HepG2 (cell line): ENCODE measurements around the gene SPSB2. TPM values are rescaled to one million over a fixed set of nuclear protein-coding genes. Genes with fewer than 3 reads are reported as not detected.

Experiments
- ATAC-seq: fragments of 200-7000 bp; cut with Tn5 transposase; 3 replicates; pipeline ENCODE4 v1.9.1; 2020; ENCODE audit warnings: mild to moderate bottlenecking, moderate library complexity
- BruUV-seq: library from RNA; stranded (reverse); fragments of 400-500 nt; replicated peaks from 2 replicates; lab custom pipeline; 2021; lab: Mats Ljungman, UMichigan
- CTCF ChIA-PET: fragments of 300-600 bp; formaldehyde crosslinking; extraction: SDS; loops from one replicate; lab custom pipeline; 2021; ENCODE audit warnings: low total read pairs, inconsistent platforms, low intra/inter-chr PET ratio; lab: Yijun Ruan, JAX
- POLR2A ChIA-PET: fragments of 350-600 bp; sonication (Branson Sonifier 250); formaldehyde crosslinking; loops from one replicate; lab custom pipeline; 2020; ENCODE audit warnings: antibody characterized with exemption, inconsistent platforms; lab: Yijun Ruan, JAX
- DNase-seq: peaks from one replicate; pipeline ENCODE4 v3.0.0-alpha.2; 2015; ENCODE audit warnings: low spot score
- FAIRE-seq: peaks from 3 replicates; lab custom pipeline; 2011; peaks lifted over from hg19 to GRCh38; lab: Jason Lieb, UNC
- H2AFZ ChIP-seq: one replicate; pipeline ENCODE4 v1.6.1; 2011; ENCODE audit warnings: low read length, inconsistent platforms
- H3K27ac ChIP-seq: fragments of 300-600 bp; 3 replicates; pipeline ENCODE4 v1.8.0; 2011; ENCODE audit warnings: mixed run types, mild to moderate bottlenecking, mixed read lengths, low read length, inconsistent platforms; ENCODE audit not compliant: insufficient read depth; ENCODE audit errors: extremely low read length
- H3K27me3 ChIP-seq, 2 experiments: fragments of 200-600 bp in 1 of 2; 2 replicates in 1 of 2; 3 replicates in 1 of 2; pipeline versions ENCODE4 v1.6.0 to v1.8.0; 2011; ENCODE audit warnings: low read length in 2 of 2, mild to moderate bottlenecking in 2 of 2, moderate library complexity in 2 of 2, inconsistent platforms in 1 of 2; ENCODE audit not compliant: insufficient read depth in 2 of 2, control insufficient read depth in 1 of 2
- H3K36me3 ChIP-seq, 2 experiments: fragments of 200-600 bp in 1 of 2; replicated peaks in 1 of 2; 2 replicates in 1 of 2; 3 replicates in 1 of 2; pipeline versions ENCODE4 v1.5.1 to v1.8.0; 2011; ENCODE audit warnings: low read length in 2 of 2, inconsistent platforms in 1 of 2; ENCODE audit not compliant: insufficient read depth in 2 of 2, control insufficient read depth in 1 of 2
- H3K4me1 ChIP-seq: 2 replicates; pipeline ENCODE4 v1.5.1; 2012; ENCODE audit warnings: low read length, inconsistent platforms; ENCODE audit not compliant: insufficient read depth
- H3K4me2 ChIP-seq: 2 replicates; pipeline ENCODE4 v1.6.0; 2011; ENCODE audit warnings: low read depth, low read length, inconsistent platforms
- H3K4me3 ChIP-seq, 3 experiments: fragments of 200-600 bp in 1 of 3; sonication (generic), shearing (Covaris generic) in 1 of 3; replicated peaks in 1 of 3; 2 replicates each; pipeline ENCODE4 v1.5.1; 2011 to 2016; ENCODE audit warnings: low read length in 3 of 3, inconsistent platforms in 2 of 3, low read depth in 2 of 3, mild to moderate bottlenecking in 2 of 3, control low read depth in 1 of 3, mixed read lengths in 1 of 3; ENCODE audit not compliant: insufficient read depth in 1 of 3
- H3K79me2 ChIP-seq: one replicate; pipeline ENCODE4 v1.6.1; 2011; ENCODE audit warnings: low read length, inconsistent platforms; ENCODE audit not compliant: insufficient read depth
- H3K9ac ChIP-seq: 2 replicates; pipeline ENCODE4 v1.6.0; 2011; ENCODE audit warnings: mild to moderate bottlenecking, low read depth, low read length, inconsistent platforms; ENCODE audit not compliant: insufficient read depth
- H3K9me3 ChIP-seq: 2 replicates; pipeline ENCODE4 v1.5.1; 2012; ENCODE audit warnings: mild to moderate bottlenecking, low read length
- H4K20me1 ChIP-seq: 2 replicates; pipeline ENCODE4 v1.6.0; 2011; ENCODE audit warnings: inconsistent platforms, mild to moderate bottlenecking, low read length, moderate library complexity; ENCODE audit not compliant: insufficient read depth
- AGO1 ChIP-seq: fragments of 200-400 bp; formaldehyde crosslinking; IDR thresholded peaks from 2 replicates; pipeline ENCODE4 v1.6.1; 2017; ENCODE audit warnings: mild to moderate bottlenecking, low read depth, low read length, moderate library complexity; ENCODE audit not compliant: poor library complexity, severe bottlenecking
- FOXC1 ChIP-seq: sonication (generic); formaldehyde crosslinking; IDR thresholded peaks from 2 replicates; pipeline ENCODE4 v1.8.0; 2022; ENCODE audit warnings: mild to moderate bottlenecking, missing genetic modification reagents, borderline replicate concordance
- IRF9 ChIP-seq: sonication (generic); formaldehyde crosslinking; IDR thresholded peaks from 2 replicates; pipeline ENCODE4 v1.8.0; 2022; ENCODE audit warnings: missing genetic modification reagents, mild to moderate bottlenecking, borderline replicate concordance
- KLF16 ChIP-seq, 2 experiments: sonication (generic) in 1 of 2; formaldehyde crosslinking in 1 of 2; IDR thresholded peaks; 2 replicates each; pipeline versions ENCODE4 v1.6.1 to v1.8.0; 2016 to 2023; ENCODE audit warnings: missing genetic modification reagents in 2 of 2, missing compliant biosample characterization in 1 of 2
- MEF2D ChIP-seq: sonication (generic); formaldehyde crosslinking; IDR thresholded peaks from 2 replicates; pipeline ENCODE4 v1.5.1; 2020; ENCODE audit warnings: mild to moderate bottlenecking, missing genetic modification reagents
- MYPOP ChIP-seq: sonication (generic); formaldehyde crosslinking; IDR thresholded peaks from 2 replicates; pipeline ENCODE4 v1.8.1; 2023; ENCODE audit warnings: mild to moderate bottlenecking, moderate library complexity, missing genetic modification reagents
- PHF21A ChIP-seq: sonication (generic); formaldehyde crosslinking; IDR thresholded peaks from 2 replicates; pipeline ENCODE4 v1.5.0; 2020; ENCODE audit warnings: mild to moderate bottlenecking, missing genetic modification reagents
- RBFOX2 ChIP-seq: fragments of 200-400 bp; formaldehyde crosslinking; IDR thresholded peaks from 2 replicates; pipeline ENCODE4 v1.6.1; 2017; ENCODE audit warnings: low read depth, mild to moderate bottlenecking, low read length
- STAG1 ChIP-seq: sonication (generic); formaldehyde crosslinking; IDR thresholded peaks from 2 replicates; pipeline ENCODE4 v1.4.0; 2020; ENCODE audit warnings: missing genetic modification reagents
- ZBTB25 ChIP-seq: IDR thresholded peaks from 2 replicates; pipeline ENCODE4 v1.6.1; 2018; ENCODE audit warnings: missing genetic modification reagents
- ZFP36 ChIP-seq: fragments of 150-350 bp; IDR thresholded peaks from 2 replicates; pipeline ENCODE4 v1.6.1; 2018; ENCODE audit warnings: borderline replicate concordance, low read length, low read depth; ENCODE audit not compliant: partially characterized antibody
- ZFP36L2 ChIP-seq: sonication (generic); formaldehyde crosslinking; IDR thresholded peaks from 2 replicates; pipeline ENCODE4 v1.4.0; 2020; ENCODE audit warnings: missing genetic modification reagents
- ZNF263 ChIP-seq: sonication (generic); formaldehyde crosslinking; IDR thresholded peaks from 2 replicates; pipeline ENCODE4 v1.4.0; 2020; ENCODE audit warnings: missing genetic modification reagents
- ZNF644 ChIP-seq: IDR thresholded peaks from 2 replicates; pipeline ENCODE4 v1.6.1; 2016; ENCODE audit warnings: low read depth
- ZNF83 ChIP-seq: sonication (generic); formaldehyde crosslinking; IDR thresholded peaks from 2 replicates; pipeline ENCODE4 v1.4.0; 2020; ENCODE audit warnings: missing genetic modification reagents, mild to moderate bottlenecking, borderline replicate concordance
- WGBS: methylation state at CpG from one replicate; pipeline ENCODE4 v1.1.6; 2017; ENCODE audit warnings: low lambda C conversion rate; 5-methylcytosine and 5-hydroxymethylcytosine counted together
- in situ Hi-C: cut with HindIII; loops from 2 replicates; pipeline ENCODE4 v1.10.0; 2017; ENCODE audit warnings: low pct_unique_long_range_greater_than_20kb; ENCODE audit not compliant: extremely low pct_ligation_motif_present
- intact Hi-C: fragments of 100-400 bp; cut with micrococcal nuclease; formaldehyde crosslinking; loops from one replicate; pipeline ENCODE4 v1.10.0; 2022; ENCODE audit not compliant: unreplicated experiment
- polyA plus RNA-seq, 8 experiments: library from polyadenylated mRNA; depleted of rRNA in 3 of 8; stranded (reverse) in 7 of 8; unstranded in 1 of 8; fragments of >200 nt; fragmentation: Illumina TruSeq in 4 of 8; extraction: Trizol in 4 of 8; gene quantifications; 2 replicates each; pipeline versions ENCODE4 v1.2.1 to v1.2.3, GENCODE V29; 2011 to 2016; ENCODE audit warnings: low read depth in 4 of 8, missing spikeins in 1 of 8, mixed read lengths in 1 of 8; ENCODE audit not compliant: insufficient read depth in 1 of 8
- total RNA-seq, 5 experiments: library from RNA; depleted of rRNA; stranded (reverse); fragments of >200 nt; fragmentation: Illumina TruSeq; extraction: Trizol; gene quantifications; 2 replicates each; pipeline ENCODE4 v1.2.3, GENCODE V29; 2016; ENCODE audit warnings: low read depth in 1 of 5

SPSB2 gene
- total and polyA plus RNA-seq, 2 of the 13 experiments (the other 11 are each of a cell fraction or from before 2014, with no cell fraction given) = 2.0 to 6.2 TPM

- Histone ChIP-seq H3K79me2 (peaks cover 16% of the 10 kb centered on the region), H2AFZ (no peak overlapping the region), H3K4me1 (peaks cover 34% of the 10 kb centered on the region), H4K20me1 (no peaks in the 10 kb centered on the region), H3K27ac (no peak overlapping the region), H3K36me3 (peaks cover under 1 to 1% of the 10 kb centered on the region in 2 experiments; a peak in 2 of 5 replicates), H3K27me3 (peaks cover 2 to 6% of the 10 kb centered on the region in 2 experiments; a peak in 3 of 5 replicates), H3K4me3 (no peak overlapping the region), H3K9me3 (no peaks in the 10 kb centered on the region), H3K9ac (no peak overlapping the region), H3K4me2 (no peak overlapping the region)
- 41% methylated on average over 8 of the region's 19 CpGs for WGBS
- FAIRE-seq (peak; percentile 75), ATAC-seq (peak; percentile 65), DNase-seq (peak; percentile 67)
- CTCF ChIA-PET = interaction anchor here (0.7 to 2.6 kb wide), 8 partner anchors 67 to 208 kb away, joined by 3 to 34 read pairs (median 4); partner anchors contain the start of gene MLF2
- intact Hi-C loops (loop anchor here (1.0 to 10.0 kb wide), 4 partner anchors 47 to 211 kb away; partner anchors contain the start of gene MLF2), in situ Hi-C loops (loop anchor here (5.0 kb wide), 1 partner anchor 73 kb away; the partner anchor contains the start of gene MLF2)
- no TSS peak for BruUV-seq
- POLR2A ChIA-PET = interaction anchor here (1.2 kb wide), 1 partner anchor 72 kb away, joined by 6 read pairs; the partner anchor contains the start of gene MLF2
- TF ChIP-seq AGO1 (peak; percentile 97), RBFOX2 (peak; percentile 51; the same call in 1 of the 2 replicates), ZBTB25 (CRISPR knock-in tag) (0 out of 2 replicates have a peak, but pooled peaks have one; percentile 24), FOXC1 (CRISPR knock-in tag) (peak; percentile 50; the same call in 1 of the 2 replicates), MEF2D (0 out of 2 replicates have a peak, but pooled peaks have one; percentile 38), MYPOP (CRISPR knock-in tag) (no peak), KLF16 (CRISPR knock-in tag; IDR thresholded peaks at IDR 0.05) (0 out of 4 replicates have a peak, but pooled peaks of 1 of the 2 experiments have one; percentile 36), IRF9 (CRISPR knock-in tag) (peak; percentile 30; the same call in 1 of the 2 replicates), PHF21A (CRISPR knock-in tag) (0 out of 2 replicates have a peak, but pooled peaks have one; percentile 47), ZFP36 (peak; percentile 17), STAG1 (CRISPR knock-in tag) (peak; percentile 85), ZFP36L2 (CRISPR knock-in tag) (no peak), ZNF263 (CRISPR knock-in tag) (peak; percentile 41; the same call in 1 of the 2 replicates), ZNF83 (CRISPR knock-in tag) (0 out of 2 replicates have a peak, but pooled peaks have one; percentile 48), ZNF644 (CRISPR knock-in tag) (no peak)
Measured at GRCh38 chr12:6825398-6826124, 47.5 kb downstream of the SPSB2 start.
